Right renal cortex interstitium (tissue), 3 donors: ENCODE measurements around the gene TEAD1. TPM values are rescaled to one million over a fixed set of nuclear protein-coding genes. Genes with fewer than 3 reads are reported as not detected.

Source experiments
- DNase-seq, 3 donors: peaks; one replicate each; pipeline ENCODE4 v3.0.0-alpha.2; 2013; ENCODE audit warnings: low read depth in 3 of 3, low spot score in 2 of 3
- polyA plus RNA-seq, 3 donors: library from polyadenylated mRNA; unstranded; fragments of 120-200 nt; gene quantifications; one replicate each; pipeline ENCODE4 v1.2.1, GENCODE V29; 2013; ENCODE audit not compliant: insufficient read length in 3 of 3

The TEAD1 gene
- polyA plus RNA-seq, 3 donors = 79.7 to 82.7 (median 80.0) TPM

DNA sequence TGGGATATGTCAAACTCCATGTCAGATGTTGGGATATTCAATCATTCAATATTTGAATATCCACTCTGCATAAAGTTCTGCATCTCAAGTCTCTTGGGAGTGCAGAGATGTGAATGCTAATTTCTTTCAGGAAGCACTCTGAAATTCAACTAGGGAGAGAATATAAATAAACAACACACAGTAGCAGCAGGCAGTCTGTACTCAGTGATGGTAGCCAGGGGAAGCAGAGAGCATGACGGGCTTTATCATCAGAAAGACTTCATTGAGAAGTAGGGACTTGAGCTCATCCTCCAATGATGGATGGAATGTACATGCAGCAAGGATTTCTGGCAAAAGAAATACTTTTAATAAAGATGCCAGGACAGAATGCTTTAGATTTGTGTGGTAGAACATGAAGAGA lies 9.8 kb upstream of the TEAD1 start:
- DNase-seq = no peak

DNA sequence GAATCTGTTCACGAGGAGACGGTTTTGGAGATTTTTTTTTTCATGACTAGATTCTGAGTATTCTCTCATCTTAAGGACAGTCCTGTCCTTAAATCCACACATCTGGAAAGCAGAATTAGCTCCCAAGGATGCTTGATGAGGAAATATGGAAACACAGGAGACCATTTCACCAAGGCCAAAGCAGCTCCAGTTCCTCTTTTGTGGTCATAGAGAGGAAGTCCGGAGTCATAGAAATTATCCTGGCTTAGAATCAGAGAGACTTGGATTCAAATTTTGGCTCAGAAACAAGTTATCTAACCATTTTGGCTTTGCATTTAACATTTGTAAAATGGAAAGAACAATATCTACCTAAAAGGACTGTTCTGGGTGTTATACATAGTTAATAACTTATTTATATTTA lies 7.3 kb upstream of the TEAD1 start:
- no peak for DNase-seq

DNA sequence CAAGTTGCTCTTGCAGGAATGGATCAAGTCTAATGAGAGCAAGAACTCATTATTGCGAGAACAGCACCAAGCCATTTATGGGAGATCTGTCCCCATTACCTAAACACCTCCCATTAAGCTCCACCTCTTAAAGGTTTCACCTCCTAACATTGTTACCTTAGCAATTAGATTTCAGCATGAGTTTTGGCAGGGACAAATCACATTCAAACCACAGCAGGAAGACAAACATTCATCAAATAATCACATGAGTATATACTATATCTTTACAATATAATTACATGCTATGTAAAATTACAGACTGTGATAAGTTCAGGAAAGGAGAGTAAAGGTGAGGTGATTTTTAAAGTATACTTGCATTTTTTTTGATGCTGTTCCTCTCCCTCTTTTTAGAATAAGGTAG lies 6.6 kb upstream of the TEAD1 start:
- DNase-seq = no peak

DNA sequence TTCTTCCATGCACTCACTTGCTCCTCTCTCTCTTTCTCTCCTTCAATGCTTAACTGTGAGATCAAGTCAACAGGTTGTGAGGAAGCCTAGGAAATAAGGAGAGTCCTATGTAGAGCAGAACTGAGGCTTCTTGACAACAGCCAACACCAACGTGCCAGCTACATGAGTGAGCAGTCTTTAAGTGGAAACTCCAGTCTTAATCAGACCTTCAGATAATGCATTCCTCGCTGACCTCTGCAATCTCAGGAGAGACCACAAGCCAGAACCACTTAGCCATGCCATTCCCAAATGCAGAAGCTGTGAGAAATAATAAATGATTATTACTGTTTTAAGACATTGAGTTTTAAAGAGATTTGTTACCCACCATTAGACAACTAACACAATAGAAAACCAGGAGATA lies 6.1 kb upstream of the TEAD1 start:
- DNase-seq = no peak

DNA sequence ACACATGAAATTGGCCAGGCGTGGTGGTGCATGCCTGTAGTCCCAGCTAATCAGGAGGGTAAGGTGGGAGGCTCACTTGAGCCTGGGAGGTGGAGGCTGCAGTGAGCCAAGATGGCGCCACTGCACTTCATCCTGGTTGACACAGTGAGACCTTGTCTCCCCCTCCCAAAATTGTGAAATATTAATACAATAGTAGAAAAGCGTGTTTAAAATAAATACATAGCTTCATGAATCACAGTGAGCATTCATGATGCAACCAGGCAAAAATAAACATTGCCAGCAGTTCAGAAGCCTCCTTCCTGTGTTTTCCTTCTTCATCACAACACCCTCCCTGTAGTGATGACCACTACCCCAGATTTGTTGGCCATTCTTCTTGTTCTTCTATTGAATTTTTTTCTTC lies 4.3 kb upstream of the TEAD1 start:
- no peak for DNase-seq

DNA sequence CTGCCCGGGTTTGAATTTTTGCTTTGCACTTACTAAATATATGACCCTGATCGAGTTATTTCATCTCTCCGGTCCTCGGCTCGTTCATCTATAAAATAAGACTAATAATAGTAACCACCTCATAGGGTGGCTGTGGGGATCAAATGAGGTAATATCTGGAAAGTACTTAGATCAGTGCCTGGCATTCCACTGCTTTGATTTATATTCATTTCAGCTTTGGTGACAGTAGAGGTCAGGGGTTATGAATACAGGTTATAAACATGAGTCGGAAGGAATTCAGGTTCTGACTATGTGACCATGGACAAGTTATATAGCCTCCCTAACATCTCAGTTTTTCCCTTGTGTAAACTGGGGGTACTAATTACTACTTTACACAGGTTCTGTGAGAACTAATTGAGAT lies 2.9 kb upstream of the TEAD1 start:
- no peak for DNase-seq

DNA sequence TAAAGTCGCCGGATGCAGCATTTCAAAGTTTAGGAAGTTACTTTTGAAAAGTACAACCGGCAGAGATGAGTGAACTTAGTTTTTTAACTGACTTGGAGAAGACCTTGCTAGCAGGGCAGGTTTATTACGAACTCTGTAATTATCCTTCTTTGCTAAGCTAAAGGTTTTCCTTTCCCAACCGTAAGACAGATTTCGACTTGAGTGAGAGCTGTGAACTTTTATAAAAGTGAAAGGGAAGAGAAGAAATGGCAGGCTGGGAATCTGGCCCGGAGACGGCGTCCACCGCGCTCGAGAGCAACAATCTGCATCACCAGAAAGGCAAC lies 659 bp upstream of the TEAD1 start:
- no peak for DNase-seq

DNA sequence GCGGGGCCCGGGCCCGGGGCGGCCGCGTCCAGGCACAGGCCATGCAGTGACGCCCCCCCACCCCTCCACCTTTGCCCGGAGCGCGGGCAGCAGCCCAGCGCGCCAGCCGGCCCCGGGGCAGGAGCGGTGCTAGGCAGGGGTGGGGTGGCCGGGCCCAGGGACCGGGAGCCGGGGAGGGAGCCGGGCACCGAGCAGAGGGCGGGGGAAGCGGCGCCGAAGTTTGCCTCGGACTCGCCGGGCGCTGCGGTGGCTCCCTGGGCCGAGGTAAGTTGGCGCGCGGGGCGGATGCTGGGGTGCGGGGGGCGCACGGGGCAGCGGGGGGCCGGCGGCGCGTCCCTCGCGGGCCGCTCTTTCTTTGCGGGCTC lies 332 bp downstream of the TEAD1 start:
- no peak for DNase-seq

DNA sequence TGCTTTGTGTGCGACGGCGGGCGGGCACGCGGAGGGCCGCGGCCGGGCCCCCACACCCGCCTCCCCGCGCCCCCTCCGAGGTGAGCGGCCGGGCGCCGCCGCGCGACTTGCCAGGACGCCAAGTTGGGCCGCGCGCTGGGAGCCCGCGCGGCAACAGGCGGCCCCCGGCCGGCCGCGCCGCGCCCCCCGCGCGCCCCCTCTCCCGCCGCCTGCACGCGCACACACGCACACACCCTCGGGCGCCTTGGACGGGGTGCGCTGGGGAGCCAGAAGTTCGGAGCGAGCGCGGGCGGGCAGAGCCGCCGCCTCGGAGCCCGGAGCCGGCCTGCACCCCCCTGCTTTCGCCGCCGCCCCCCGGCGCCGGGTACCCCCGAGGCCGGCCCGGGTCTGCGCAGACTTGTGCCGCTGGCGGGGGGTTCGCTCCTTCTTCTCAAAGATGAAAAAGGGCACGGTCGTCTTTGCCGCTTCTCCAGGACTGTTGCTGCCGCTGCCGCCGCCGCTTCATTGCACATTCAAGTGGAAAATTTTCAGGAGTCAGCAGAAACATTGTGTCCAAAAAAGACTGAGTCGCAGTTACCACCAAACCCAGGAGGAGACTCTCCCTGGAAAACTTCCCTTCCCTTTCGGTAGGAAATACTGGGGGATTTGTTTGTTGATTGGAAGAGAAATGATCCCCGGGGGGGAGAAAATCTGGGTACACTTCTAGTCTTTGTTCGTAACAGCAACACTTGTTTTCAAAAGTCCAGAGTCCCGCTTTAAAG lies 895 bp downstream of the TEAD1 start:
- no peak for DNase-seq

DNA sequence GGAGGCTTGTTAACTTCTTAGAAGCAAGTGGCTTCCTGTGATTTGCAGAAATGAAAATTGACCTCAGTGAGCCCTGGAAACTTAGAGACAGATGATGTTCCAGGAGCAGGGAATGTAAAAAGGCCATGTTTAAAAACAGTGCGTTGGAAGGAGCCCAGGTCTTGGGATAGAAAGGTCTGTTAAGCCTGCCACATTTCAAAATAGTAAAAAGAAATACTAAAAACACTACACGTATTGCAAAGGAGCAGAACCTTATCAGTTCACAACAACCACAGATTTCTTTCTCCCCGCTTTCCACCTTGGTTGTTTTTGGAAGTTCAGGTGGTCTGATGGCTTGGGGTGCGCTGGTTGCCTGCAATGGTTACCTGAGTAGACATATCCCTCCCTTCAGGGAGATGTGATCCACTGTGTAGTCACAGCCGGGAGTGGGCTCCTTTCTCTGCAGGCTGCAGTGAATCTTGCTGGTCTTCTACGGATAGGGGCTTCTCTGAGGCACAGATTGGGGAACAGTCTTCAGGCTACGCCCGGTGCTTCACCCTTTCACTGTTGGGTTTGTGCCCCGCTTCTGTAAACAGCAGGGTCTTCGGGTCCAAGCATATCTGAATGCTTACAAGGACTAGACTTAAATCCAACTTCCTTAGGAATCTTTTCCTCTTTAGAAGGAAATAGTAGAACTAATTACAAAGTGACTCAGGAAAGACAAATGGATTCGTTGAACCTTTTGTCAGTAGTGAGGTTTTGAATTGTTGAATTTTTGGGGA lies 1.9 kb downstream of the TEAD1 start:
- DNase-seq = no peak

DNA sequence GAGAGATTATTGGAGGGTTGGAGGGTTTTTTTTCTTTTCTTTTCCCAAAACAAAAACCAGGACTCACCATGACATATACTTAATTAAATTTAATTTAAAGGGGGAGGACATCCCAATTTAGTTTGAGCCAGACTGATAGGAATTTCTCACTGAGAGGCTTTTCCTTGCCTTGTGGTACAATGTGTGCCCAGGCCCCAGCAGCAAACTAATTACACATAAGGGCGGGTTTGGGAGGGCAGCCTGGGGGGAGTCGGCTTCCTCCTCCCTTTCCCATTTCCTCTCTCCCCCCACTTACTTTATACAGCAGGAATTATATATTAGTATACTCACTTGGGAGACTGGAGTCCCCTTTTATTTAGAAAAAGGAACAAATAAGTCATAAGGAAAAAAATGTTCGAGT lies 2.9 kb downstream of the TEAD1 start:
- DNase-seq = no peak

DNA sequence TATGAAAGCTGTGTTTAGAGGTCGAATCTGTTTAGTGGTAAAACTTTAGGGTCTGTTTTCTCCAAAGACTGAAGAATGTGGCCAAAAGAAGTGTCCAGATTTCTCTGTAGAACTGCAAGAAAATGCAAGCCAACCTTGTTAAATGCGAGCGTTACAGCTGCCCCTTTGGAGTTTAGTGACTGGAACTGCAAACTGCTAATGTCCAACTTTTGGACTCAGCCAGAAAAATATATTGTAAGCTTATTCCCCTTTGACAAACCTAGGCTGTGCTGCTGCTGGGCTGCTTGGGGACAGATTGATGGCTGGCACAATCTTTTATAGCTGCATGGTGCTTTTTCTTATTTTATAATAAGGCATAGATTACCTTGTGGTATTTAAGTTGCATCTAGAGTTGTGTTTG lies 3.9 kb downstream of the TEAD1 start:
- DNase-seq = no peak

DNA sequence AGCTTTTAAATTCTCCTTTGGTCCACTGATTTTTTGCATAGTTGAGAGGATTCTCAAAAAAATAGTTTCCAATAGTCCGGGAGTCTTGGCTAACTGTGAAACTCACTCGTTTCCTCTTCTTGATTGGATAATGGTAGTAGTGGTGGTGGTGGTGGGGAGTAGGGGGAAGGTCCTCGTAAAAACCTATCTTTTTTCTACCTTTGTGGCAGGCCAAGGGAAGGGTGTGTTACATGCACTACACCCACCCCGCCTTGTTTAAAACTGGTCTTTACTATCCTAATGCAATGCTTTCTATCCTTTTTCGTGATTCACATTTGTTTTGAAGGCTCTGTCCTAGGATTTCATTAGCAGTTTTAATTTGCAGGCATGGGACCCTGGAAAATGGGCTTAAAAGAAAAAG lies 4.8 kb downstream of the TEAD1 start:
- DNase-seq = no peak

DNA sequence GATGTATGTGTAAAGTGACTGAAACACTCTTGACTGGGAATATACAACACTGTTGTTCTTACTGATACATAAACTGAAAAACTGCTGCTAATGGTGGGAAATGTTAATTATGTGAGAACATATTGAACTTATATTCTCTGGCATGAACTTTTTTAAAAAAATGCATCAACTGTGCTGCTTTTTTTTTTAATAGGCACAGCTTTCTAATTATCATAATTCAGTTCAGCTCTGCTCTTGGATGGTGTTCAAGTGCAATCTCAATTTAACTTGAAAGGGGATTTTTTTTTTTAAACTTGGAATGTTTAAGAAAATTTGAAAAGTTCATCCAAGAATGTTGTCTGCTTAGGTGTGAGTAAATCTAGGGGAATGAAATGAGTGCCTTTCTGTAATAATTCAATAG lies 5.2 kb downstream of the TEAD1 start:
- DNase-seq = no peak

DNA sequence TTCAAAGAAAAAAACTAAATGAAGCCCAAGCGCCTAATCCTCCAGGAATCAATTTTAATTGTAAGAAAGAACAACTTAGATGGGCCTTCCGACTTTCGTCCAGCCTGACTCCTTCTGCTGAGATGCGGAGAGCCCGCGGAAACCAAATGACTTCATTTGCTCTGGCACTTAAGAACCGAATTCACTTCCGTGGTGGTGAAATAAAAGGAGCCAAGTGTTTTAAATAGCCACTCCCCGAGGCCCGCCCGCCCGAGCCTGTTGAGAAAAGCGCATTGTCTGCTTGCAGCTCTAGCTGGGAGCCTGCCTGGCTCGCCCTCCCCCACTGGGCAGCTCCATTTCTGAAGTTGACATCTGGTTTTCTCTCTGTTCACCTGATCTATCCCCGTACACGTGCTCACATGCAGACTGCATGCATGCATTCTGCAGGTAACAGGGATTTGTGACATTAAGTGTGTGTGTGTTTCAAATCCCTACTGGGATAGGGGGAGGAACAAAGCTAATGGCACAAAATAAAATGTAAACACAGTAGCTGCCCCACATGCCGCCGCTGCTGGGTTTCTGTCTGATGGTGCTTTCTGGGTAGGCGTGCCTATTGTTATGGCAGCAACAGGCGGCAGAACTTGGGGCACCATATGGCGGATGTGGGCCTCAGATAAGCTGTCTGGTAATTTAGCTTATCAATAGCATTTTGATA lies 6.2 kb downstream of the TEAD1 start:
- DNase-seq = no peak

DNA sequence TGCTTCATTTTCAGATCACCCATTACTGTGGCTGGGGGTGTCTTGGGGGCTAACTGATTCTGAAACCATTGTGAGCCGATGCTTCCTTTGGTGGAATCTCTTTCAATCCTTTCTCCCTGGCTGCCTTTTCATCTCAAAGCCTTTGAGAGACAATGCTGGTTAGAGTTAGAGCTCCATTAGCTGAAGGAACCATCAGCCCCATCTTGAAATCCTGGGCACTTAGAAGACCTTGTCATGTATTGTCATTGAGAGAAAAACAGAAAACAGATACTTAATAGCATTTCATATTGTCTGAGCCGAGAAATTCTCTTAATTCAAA lies 6.7 kb downstream of the TEAD1 start:
- no peak for DNase-seq

DNA sequence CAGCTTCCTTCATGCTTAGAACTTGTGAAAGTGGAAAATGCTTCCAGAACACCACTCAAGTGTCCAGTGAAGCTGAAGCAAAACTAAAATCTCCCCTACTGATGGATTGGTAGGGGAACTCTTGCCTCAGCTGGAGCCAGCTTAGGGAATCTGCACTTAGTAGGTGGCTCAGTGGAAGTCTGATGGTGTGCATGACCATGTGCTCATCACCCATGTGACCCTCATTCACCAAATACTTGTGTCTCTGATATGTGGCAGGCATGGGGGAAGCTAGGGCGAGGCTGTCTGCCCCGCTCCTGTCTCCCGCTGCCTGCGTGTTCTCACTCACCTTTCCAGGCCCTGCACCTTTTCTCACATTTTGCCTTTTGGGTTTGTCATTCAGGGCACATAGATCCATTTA lies 7.2 kb downstream of the TEAD1 start:
- DNase-seq = no peak

DNA sequence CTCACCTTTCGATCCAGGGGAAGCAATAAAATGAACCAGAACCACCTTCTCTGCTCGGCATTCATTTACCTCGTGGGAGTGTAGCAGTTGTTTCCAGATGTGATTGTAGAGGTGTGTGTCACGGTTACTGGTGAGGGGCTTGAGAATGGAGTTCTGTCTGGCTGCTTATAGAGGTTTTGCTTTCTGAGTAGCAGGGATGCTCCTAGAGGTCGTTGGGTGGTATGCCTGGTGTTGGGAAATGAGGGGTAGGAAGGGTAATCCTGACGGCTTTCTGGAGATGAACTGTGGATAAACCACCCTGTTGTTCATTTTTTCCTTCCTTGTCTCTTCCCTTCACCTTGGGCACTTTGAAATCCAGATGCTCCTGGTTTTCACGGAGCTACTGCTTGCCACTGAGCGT lies 8.1 kb downstream of the TEAD1 start:
- no peak for DNase-seq

DNA sequence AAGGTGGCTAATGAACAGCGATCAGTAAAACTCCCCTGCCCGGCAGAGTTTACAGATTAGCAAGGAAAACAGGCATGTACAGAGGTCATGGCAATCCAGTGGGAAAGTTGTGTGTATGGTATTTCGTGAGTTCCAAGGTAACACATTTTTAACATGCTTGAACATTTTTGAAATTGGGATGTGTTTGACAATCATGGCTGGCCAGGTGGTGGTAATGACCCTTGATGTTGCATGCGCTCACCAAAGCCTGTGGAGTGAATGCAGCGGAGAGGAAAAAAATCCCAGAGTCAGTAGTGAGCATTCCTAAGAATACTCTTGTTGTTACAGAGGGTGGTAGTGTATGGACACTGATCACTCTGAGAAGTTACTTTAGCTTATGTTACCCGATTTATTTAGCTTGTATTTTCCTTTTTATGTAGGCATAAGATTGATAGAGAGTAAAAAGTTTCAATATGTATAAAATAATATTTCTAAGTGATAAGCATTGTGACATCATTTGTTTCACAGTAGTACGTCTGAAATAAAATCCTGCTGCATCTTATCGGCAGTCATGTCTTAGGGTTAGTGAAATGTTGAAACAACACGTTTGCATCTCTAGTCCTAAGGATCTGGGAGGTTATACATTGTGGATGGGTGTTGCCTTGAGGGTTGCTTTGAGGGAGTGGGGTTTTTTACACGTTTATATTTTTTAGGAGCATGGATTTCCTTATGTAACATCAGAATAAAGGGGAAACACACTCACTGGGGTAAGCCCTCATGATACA lies 8.7 kb downstream of the TEAD1 start:
- DNase-seq = no peak

DNA sequence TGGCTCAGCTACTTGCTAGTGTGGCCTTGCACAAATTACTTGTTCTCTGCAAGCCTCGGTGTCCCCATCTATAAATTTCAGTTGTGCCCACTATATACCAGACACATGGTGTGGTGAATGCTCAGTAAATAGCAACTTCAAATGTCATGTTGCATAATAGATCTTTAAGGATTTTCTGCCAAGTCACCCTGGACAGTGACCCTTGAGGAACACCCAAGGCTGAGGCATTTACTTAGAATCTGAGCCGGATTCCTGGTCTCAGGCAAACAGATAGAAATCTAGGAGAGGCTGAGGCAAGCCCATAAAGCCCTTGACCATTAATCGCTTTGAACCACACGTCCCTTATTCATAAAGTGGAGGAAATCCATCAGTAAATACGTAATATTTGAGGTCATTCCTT lies 9.7 kb downstream of the TEAD1 start:
- no peak for DNase-seq

DNA sequence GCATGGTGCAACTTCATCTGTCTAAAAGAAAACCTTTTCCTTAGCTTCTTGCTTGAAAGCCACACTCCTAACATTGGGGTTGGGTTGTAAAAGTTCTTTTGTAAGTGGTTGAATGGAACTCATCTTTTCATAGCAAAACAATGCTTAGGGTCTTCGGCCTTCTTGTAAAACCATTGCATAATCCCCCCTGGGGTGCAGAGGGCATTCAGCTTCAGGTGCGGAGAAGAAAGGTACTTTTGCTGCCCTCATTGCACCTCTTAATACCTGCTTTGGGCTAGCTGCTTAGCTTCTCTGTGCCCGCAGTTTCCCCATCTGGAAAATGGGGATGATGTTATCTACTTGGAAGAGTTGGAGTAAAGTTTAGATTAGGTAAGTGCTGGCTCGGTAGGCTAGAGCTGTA lies 10.1 kb downstream of the TEAD1 start:
- DNase-seq = no peak

DNA sequence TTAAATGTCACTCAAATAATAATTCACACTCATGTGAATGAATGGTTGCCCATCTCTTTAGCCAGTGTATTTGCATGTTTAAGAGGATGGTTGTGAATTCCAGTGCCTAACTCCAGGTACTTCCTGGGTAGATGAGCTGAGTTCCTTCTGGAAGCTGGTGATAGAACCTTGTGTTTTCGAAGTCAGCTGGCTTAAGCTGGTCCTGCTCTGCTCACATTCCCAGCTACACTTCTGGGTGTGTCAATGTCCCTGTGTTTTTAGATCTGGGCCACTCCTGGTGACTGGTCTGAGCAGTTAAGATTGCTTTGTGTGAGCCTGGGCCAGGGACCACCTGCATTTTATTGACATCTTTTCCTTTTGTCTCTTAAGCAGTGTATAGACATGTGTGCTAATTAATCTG lies 10.6 kb downstream of the TEAD1 start:
- no peak for DNase-seq
